OCI-LY1 (cell line): ENCODE measurements around the gene CHRNA9.
"Not testable (repeated sequence)": the region's sequence is repeated elsewhere in the genome, so short reads cannot be mapped to it uniquely, and the experiment has no call there.

Experiments used
- H2AFZ ChIP-seq: fragments of 200-600 bp; sonication (generic), shearing (Covaris generic); 2 replicates; pipeline ENCODE4 v1.6.0; 2014; ENCODE audit warnings: antibody characterized with exemption, mild to moderate bottlenecking, low read length
- H3F3A ChIP-seq: fragments of 200-600 bp; sonication (generic), shearing (Covaris generic); 2 replicates; pipeline ENCODE4 v1.6.0; 2014; ENCODE audit warnings: mild to moderate bottlenecking, antibody characterized with exemption, low read length, moderate library complexity; ENCODE audit not compliant: insufficient read depth
- H3K27ac ChIP-seq: fragments of 200-600 bp; sonication (generic); 2 replicates; pipeline ENCODE4 v1.5.1; 2014; ENCODE audit warnings: low read length, mixed run types, mild to moderate bottlenecking, low read depth; ENCODE audit not compliant: poor library complexity, severe bottlenecking
- H3K27me3 ChIP-seq: fragments of 200-600 bp; sonication (generic); 2 replicates; pipeline ENCODE4 v1.6.0; 2014; ENCODE audit warnings: antibody characterized with exemption, mild to moderate bottlenecking, low read length, moderate library complexity; ENCODE audit not compliant: insufficient read depth
- H3K36me3 ChIP-seq: fragments of 200-600 bp; sonication (generic); 2 replicates; pipeline ENCODE4 v1.6.1; 2014; ENCODE audit warnings: mild to moderate bottlenecking, antibody characterized with exemption, low read length, moderate library complexity, mixed read lengths; ENCODE audit not compliant: insufficient read depth
- H3K4me1 ChIP-seq: fragments of 200-600 bp; sonication (generic); 2 replicates; pipeline ENCODE4 v1.5.1; 2014; ENCODE audit warnings: mild to moderate bottlenecking, low read length, moderate library complexity; ENCODE audit not compliant: insufficient read depth, severe bottlenecking
- H3K4me2 ChIP-seq: fragments of 200-600 bp; sonication (generic), shearing (Covaris generic); 2 replicates; pipeline ENCODE4 v1.6.1; 2014; ENCODE audit warnings: low read length
- H3K4me3 ChIP-seq: fragments of 200-600 bp; sonication (generic); 2 replicates; pipeline ENCODE4 v1.5.1; 2014; ENCODE audit warnings: low read length, low read depth, mild to moderate bottlenecking, mixed read lengths; ENCODE audit not compliant: poor library complexity, severe bottlenecking
- H3K79me2 ChIP-seq: fragments of 200-600 bp; shearing (Covaris generic); 2 replicates; pipeline ENCODE4 v1.6.1; 2016; ENCODE audit warnings: mixed run types, low read length, mixed read lengths; ENCODE audit not compliant: insufficient read depth
- H3K9ac ChIP-seq: fragments of 200-600 bp; sonication (generic), shearing (Covaris generic); 2 replicates; pipeline ENCODE4 v1.6.1; 2014; ENCODE audit warnings: mild to moderate bottlenecking, low read length, mixed read lengths
- H3K9me2 ChIP-seq: fragments of 200-600 bp; sonication (generic), shearing (Covaris generic); 2 replicates; pipeline ENCODE4 v1.6.1; 2014; ENCODE audit warnings: low read depth, mild to moderate bottlenecking, low read length, mixed read lengths
- H3K9me3 ChIP-seq: fragments of 200-600 bp; shearing (Covaris generic); 2 replicates; pipeline ENCODE4 v1.6.1; 2014; ENCODE audit warnings: low read length, mixed read lengths
- H4K20me1 ChIP-seq: fragments of 200-600 bp; sonication (generic), shearing (Covaris generic); 2 replicates; pipeline ENCODE4 v1.6.0; 2016; ENCODE audit warnings: mild to moderate bottlenecking, low read length; ENCODE audit not compliant: insufficient read depth
- EZH2 ChIP-seq: fragments of 200-600 bp; sonication (generic), shearing (Covaris generic); IDR thresholded peaks from 2 replicates; pipeline ENCODE4 v1.8.0; 2017; ENCODE audit warnings: borderline replicate concordance, mixed run types, mild to moderate bottlenecking, antibody characterized with exemption, low read length, moderate library complexity, mixed read lengths
- TF ChIP-seq, protein P1 (sequence below): fragments of 200-600 bp; sonication (generic), shearing (Covaris generic); IDR thresholded peaks from 2 replicates; pipeline ENCODE4 v1.5.1; 2017; ENCODE audit warnings: mild to moderate bottlenecking, antibody characterized with exemption, low read length, moderate library complexity, mixed read lengths

Gene CHRNA9

DNA sequence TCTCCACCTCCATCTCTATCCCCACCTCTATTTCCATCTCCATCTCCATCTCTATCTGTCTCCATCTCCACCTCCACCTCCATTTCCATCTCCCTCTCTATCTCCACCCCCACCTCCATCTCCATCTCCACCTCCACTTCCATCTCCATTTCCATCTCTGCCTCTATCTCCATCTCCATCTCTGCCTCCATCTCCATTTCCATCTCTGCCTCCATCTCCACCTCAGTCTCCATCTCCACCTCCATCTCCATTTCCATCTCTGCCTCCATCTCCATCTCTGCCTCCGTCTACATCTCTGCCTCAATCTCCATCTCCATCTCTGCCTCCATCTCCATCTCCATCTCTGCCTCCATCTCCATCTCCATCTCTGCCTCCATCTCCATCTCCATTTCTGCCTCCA lies 40.8 kb upstream of the CHRNA9 start:
- H3K36me3 ChIP-seq = no peaks in the 10 kb centered on the region
- TF ChIP-seq, protein P1, sequence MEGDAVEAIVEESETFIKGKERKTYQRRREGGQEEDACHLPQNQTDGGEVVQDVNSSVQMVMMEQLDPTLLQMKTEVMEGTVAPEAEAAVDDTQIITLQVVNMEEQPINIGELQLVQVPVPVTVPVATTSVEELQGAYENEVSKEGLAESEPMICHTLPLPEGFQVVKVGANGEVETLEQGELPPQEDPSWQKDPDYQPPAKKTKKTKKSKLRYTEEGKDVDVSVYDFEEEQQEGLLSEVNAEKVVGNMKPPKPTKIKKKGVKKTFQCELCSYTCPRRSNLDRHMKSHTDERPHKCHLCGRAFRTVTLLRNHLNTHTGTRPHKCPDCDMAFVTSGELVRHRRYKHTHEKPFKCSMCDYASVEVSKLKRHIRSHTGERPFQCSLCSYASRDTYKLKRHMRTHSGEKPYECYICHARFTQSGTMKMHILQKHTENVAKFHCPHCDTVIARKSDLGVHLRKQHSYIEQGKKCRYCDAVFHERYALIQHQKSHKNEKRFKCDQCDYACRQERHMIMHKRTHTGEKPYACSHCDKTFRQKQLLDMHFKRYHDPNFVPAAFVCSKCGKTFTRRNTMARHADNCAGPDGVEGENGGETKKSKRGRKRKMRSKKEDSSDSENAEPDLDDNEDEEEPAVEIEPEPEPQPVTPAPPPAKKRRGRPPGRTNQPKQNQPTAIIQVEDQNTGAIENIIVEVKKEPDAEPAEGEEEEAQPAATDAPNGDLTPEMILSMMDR = no peak
- TF ChIP-seq EZH2 = no peak
- 0 out of 2 replicates have a peak, but pooled peaks cover 9% of the 10 kb centered on the region for H3F3A ChIP-seq
- no peaks in the 10 kb centered on the region for H3K79me2 ChIP-seq
- no peak overlapping the region for H2AFZ ChIP-seq
- H4K20me1 ChIP-seq = no peaks in the 10 kb centered on the region
- H3K9me2 ChIP-seq = no peaks in the 10 kb centered on the region
- no peak overlapping the region for H3K9ac ChIP-seq
- H3K27ac ChIP-seq = no peak overlapping the region
- H3K27me3 ChIP-seq = no peaks in the 10 kb centered on the region
- peaks cover 65% of the 10 kb centered on the region for H3K4me1 ChIP-seq
- no peak overlapping the region for H3K4me2 ChIP-seq
- H3K9me3 ChIP-seq = no peaks in the 10 kb centered on the region
- H3K4me3 ChIP-seq = no peak overlapping the region

DNA sequence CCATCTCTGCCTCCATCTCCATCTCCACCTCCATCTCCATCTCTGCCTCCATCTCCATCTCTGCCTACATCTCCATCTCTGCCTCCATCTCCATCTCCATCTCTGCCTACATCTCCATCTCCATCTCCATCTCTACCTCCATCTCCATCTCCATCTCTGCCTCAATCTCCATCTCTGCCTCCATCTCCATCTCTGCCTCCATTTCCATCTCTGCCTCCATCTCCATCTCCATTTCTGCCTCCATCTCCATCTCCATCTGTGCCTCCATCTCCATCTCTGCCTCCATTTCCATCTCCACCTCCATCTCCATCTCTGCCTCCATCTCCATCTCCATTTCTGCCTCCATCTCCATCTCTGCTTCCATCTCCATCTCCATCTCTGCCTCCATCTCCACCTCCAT lies 40.1 kb upstream of the CHRNA9 start:
- H3K9ac ChIP-seq, H3K9me3 ChIP-seq, H3K4me2 ChIP-seq, H3K9me2 ChIP-seq, H4K20me1 ChIP-seq, H2AFZ ChIP-seq, H3K4me3 ChIP-seq, H3K27ac ChIP-seq, H3K27me3 ChIP-seq, H3F3A ChIP-seq, H3K36me3 ChIP-seq, H3K79me2 ChIP-seq: not testable (repeated sequence)
- H3K4me1 ChIP-seq = peaks cover 65% of the 10 kb centered on the region

DNA sequence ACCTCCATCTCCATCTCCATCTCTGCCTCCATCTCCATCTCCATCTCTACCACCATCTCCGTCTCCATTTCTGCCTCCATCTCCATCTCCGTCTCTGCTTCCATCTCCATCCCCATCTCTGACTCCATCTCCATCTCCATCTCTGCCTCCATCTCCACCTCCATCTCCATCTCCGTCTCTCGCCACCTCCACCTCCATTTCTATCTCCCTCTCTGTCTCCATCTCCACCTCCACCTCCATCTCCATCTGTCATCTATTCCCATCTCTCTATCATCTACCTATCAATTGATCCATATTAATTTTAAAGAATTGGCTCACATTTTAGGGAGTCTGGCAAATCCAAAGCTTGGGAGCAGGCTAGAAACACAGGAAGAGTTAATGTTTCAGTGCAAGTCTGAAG lies 39.6 kb upstream of the CHRNA9 start:
- TF ChIP-seq EZH2 = no peak
- TF ChIP-seq, protein P1 = no peak
- no peak overlapping the region for H2AFZ ChIP-seq
- no peaks in the 10 kb centered on the region for H3K9me3 ChIP-seq
- no peaks in the 10 kb centered on the region for H3K27me3 ChIP-seq
- peaks cover 65% of the 10 kb centered on the region for H3K4me1 ChIP-seq
- H3F3A ChIP-seq = 0 out of 2 replicates have a peak, but pooled peaks cover 9% of the 10 kb centered on the region
- no peaks in the 10 kb centered on the region for H4K20me1 ChIP-seq
- no peaks in the 10 kb centered on the region for H3K79me2 ChIP-seq
- no peak overlapping the region for H3K27ac ChIP-seq
- H3K4me2 ChIP-seq = no peak overlapping the region
- no peaks in the 10 kb centered on the region for H3K36me3 ChIP-seq
- H3K4me3 ChIP-seq = no peak overlapping the region
- no peaks in the 10 kb centered on the region for H3K9me2 ChIP-seq
- no peak overlapping the region for H3K9ac ChIP-seq

DNA sequence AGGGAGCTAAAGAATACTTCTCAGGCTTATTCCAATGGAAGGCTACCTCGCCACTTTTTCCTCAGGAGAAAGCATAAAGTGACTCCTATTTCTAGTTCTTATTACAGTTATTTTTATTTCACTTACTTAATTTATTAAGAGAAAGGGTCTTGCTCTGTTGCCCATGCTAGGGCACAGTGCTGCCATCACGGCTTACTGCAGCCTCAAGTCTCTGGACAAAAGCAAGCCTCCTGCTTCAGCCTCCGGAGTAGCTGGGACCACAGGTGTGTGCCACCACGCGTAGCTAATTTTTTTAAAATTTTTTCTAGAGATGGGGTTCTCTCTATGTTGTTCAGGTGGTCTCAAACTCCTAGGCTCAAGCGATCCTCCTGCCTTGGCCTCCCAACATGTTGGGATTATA lies 36.0 kb upstream of the CHRNA9 start:
- TF ChIP-seq, protein P1 = no peak
- no peak for TF ChIP-seq EZH2
- no peaks in the 10 kb centered on the region for H3K36me3 ChIP-seq
- H3F3A ChIP-seq = peaks cover 26% of the 10 kb centered on the region; the same call in 1 of the 2 replicates
- H3K4me3 ChIP-seq = no peak overlapping the region
- H3K4me1 ChIP-seq = peaks cover 72% of the 10 kb centered on the region
- no peaks in the 10 kb centered on the region for H3K9me2 ChIP-seq
- no peaks in the 10 kb centered on the region for H4K20me1 ChIP-seq
- H3K9ac ChIP-seq = peak overlapping the region; percentile 89; the same call in 1 of the 2 replicates
- no peaks in the 10 kb centered on the region for H3K27me3 ChIP-seq
- no peaks in the 10 kb centered on the region for H3K9me3 ChIP-seq
- H3K4me2 ChIP-seq = peak overlapping the region; percentile 7; the same call in 1 of the 2 replicates
- H3K27ac ChIP-seq = peak overlapping the region; percentile 100
- no peak overlapping the region for H2AFZ ChIP-seq
- no peaks in the 10 kb centered on the region for H3K79me2 ChIP-seq
